ENCODE data around the gene FAM76A.
A peak's percentile ranks its signal among the peaks of the same experiment; 100 is the strongest.
"Not testable (repeated sequence)": the region's sequence is repeated elsewhere in the genome, so short reads cannot be mapped to it uniquely, and the experiment has no call there.

The FAM76A gene

GRCh38 chr1:27725374-27726172 lies at the start of gene FAM76A:
Gene FAM76A (plus strand): TSS chr1:27725961. CDS start chr1:27726081, 120 bp downstream.
- peak; percentile 100 for DNase-seq

DNA sequence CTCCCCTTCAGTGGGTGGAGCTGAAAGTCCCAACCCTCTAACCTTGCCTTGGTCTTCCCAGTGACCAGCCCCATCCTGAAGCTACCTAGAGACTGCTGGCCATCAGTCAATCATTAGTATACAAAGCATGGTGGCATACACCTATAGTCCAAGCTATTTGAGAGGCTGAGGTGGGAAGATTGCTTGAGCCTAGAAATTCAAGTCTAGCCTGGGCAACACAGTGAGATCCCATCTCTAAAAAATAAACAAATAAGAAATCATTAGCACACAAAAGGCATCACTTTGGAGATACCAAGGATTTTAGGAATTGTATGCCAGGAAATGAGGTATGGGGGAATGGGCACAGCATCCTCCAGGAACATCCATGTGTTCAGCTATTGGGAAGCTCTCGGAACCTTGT lies 49.4 kb upstream of the FAM76A start:
- DNase-seq: no peak

- DNase-seq: no peak
These were observed 47.0 kb upstream of the FAM76A start for GRCh38 chr1:27678747-27679146.

GRCh38 chr1:27680225-27680791 lies 45.5 kb upstream of the FAM76A start:
- not testable (repeated sequence) for DNase-seq

- DNase-seq: not testable (repeated sequence)
These were observed 44.2 kb upstream of the FAM76A start for GRCh38 chr1:27681580-27681979.

DNA sequence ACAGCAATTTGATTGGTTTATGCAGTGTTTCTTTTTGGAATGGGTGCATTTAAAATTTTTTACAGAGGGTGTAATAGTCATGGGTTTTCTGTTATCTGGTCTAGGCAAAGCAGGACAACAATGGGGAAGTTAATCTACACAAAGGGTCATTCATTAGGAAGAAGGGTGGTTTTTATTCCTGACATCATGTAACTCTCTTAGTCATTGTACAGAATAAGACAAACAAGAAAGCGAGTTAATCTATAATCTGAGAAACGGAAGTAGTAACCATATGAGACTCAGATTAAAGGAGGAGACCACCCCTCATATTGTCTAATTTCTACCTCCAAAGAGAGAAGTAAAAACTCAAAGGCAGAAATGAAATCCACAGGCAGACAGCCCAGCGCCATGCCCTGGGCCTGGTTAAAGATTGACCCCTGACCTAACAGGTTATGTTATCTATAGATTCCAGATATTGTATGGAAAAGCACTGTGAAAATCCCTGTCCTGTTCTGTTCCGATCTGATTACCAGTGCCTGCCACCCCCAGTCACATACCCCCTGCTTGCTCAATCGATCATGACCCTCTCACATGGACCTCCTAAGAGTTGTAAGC lies 43.3 kb upstream of the FAM76A start:
- DNase-seq: no peak

- DNase-seq: no peak
These were observed 41.6 kb upstream of the FAM76A start for GRCh38 chr1:27684176-27684575.

DNA sequence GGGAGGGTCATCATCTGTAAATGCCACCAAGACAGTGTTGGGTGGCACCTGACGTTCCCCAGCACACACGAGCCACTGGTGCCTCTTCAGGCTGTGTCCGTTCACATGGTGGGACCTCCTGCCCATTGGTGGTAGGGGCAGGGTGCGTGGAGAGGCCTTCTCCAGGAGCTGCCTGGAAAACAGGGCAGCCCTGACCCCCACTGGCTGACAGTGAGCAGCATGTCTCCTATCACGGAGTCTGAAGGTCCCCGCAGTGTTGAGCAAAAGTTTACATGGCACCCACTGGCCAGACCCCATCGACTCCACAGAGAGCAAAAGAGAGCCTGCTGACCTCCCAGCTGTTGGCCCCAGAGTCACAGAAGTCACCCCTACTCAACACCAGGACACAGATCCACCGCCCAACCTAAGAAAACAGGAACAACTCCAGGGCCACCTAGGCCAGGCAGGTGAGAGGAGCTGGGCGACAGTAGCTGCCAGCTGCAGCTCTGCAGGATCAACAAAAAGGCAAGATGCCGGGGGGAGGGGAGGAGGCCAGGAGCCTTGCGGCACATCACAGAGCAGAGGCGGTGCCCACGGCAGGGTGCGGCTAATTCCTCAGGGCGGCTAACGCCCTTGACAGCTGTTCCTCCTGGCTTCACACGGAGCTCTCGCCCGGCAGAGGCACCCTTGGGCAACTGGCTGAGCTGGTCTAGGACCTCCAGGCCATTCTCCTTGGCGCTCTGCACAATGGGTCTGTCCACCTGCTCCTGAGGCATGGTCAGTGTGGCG lies 39.4 kb upstream of the FAM76A start:
- DNase-seq: peak; percentile 54

- no peak for DNase-seq
These were observed 37.9 kb upstream of the FAM76A start for GRCh38 chr1:27687906-27688305.

GRCh38 chr1:27689423-27690173 lies 36.2 kb upstream of the FAM76A start:
- no peak for DNase-seq

DNA sequence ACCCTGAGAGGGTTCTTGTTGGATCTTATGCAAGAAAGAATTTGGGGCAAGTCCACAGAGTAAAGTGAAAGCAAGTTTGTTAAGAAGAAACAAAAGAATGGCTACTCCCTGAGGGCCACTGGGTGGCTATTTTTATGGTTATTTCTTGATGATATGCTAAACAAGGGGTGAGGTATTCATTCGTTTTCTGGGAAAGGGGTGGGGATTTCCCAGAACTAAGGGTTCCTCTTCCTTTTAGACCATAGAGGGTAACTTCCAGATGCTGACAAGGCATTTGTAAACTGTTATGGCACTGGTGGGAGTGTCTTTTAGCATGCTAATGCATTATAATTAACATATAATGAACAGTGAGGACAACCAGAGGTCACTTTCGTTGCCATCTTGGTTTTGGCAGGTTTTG lies 35.6 kb upstream of the FAM76A start:
- DNase-seq: no peak

- not testable (repeated sequence) for DNase-seq
These were observed 28.9 kb upstream of the FAM76A start for GRCh38 chr1:27696835-27697234.

GRCh38 chr1:27704958-27705357 lies 20.8 kb upstream of the FAM76A start:
- DNase-seq: no peak

DNA sequence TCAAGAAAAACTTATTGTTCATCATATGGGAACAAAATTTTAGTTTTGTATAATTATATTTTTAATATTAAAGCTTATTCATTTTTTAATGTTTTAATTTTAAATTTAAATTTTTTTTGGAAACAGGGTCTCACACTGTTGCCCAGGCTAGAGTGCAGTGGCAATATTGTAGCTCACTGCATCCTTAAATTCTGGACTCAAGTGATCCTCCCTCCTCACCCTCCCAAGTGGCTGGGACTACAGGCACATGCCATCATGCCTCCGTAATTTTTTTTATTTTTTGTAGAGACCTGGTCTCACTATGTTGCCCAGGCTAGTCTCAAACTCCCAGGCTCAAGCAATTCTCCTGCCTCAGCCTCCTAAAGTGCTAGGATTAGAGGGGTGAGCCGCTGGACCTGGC lies 20.2 kb upstream of the FAM76A start:
- DNase-seq: no peak

GRCh38 chr1:27710574-27710973 lies 15.2 kb upstream of the FAM76A start:
- DNase-seq: no peak

- DNase-seq: no peak
These were observed 12.5 kb upstream of the FAM76A start for GRCh38 chr1:27713139-27713725.

DNA sequence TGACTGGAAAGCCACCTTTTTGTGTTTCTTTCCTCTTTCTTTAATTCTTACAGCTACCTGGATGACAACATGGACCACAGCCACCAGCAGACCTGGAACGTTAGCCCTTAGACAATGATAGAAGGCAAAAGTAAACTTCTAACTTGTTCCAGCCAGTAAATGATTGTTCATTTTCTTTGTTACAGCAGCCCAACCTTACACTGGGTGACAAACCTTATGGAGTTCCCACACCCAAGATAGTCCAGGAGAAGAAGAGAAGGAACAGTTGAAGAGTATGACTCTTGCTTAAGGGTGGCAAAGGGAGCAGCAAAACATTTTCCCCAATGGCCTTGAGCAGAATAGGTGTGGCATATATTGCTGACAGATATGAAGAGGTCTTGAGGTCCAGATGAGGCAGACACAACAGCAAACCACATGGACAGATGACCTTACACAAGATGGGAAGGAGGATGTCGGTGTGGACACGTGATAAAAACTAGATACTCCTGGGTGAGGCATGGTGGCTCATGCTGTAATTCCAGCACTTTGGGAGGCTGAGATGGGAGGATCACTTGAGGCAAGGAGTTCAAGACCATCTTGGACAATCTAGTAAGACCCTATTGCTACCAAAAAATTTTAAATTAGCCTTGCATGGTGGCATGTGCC lies 11.8 kb upstream of the FAM76A start:
- no peak for DNase-seq

GRCh38 chr1:27716262-27716895 lies 9.4 kb upstream of the FAM76A start:
- DNase-seq: no peak

- DNase-seq: no peak
These were observed 6.2 kb upstream of the FAM76A start for GRCh38 chr1:27719286-27720251.

- peak; percentile 76 for DNase-seq
These were observed 794 bp upstream of the FAM76A start for GRCh38 chr1:27724961-27725373.

Data from NCI-H345 (cell line).